RWPE1 (cell line): ENCODE measurements around the gene EPB41L2.

Experiments
- CTCF ChIA-PET: fragments of 350-600 bp; sonication (Branson Sonifier 250); formaldehyde crosslinking; extraction: SDS; loops from one replicate; lab custom pipeline; 2021; lab: Yijun Ruan, JAX
- POLR2A ChIA-PET: fragments of 400-600 bp; formaldehyde crosslinking; extraction: SDS; loops from one replicate; lab custom pipeline; 2020; ENCODE audit warnings: antibody characterized with exemption; ENCODE audit not compliant: low non-redundant PET; lab: Yijun Ruan, JAX
- DNase-seq: peaks from one replicate; pipeline ENCODE4 v3.0.0; 2012; ENCODE audit warnings: low spot score
- H3K27ac ChIP-seq: fragments of 450-650 bp; 2 replicates; pipeline ENCODE4 v1.5.1; 2017
- TF ChIP-seq, protein P1 (sequence below): fragments of 450-650 bp; conservative IDR thresholded peaks from 2 replicates; pipeline ENCODE4 v1.5.1; 2017; ENCODE audit warnings: low read depth, mild to moderate bottlenecking

EPB41L2 gene

DNA sequence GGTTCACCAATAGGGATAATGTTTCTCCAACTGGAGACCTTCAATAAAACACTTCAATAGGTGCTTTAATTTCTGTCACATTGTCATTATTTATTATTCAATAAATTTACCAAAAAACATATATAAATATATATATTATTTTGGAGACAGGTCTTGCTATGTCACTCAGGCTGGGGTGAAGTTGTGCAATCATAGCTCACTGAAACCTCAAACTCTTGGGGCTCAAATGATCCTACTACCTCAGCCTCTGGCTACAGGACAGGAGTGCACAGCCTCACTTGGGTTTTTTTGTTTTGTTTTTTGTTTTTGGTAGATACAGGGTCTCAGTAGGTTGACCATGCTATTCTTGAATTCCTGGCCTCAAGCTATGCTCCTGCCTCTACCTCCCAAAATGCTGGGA lies 226.0 kb downstream of the EPB41L2 start:
- POLR2A ChIA-PET: no interaction called here
- TF ChIP-seq, protein P1, sequence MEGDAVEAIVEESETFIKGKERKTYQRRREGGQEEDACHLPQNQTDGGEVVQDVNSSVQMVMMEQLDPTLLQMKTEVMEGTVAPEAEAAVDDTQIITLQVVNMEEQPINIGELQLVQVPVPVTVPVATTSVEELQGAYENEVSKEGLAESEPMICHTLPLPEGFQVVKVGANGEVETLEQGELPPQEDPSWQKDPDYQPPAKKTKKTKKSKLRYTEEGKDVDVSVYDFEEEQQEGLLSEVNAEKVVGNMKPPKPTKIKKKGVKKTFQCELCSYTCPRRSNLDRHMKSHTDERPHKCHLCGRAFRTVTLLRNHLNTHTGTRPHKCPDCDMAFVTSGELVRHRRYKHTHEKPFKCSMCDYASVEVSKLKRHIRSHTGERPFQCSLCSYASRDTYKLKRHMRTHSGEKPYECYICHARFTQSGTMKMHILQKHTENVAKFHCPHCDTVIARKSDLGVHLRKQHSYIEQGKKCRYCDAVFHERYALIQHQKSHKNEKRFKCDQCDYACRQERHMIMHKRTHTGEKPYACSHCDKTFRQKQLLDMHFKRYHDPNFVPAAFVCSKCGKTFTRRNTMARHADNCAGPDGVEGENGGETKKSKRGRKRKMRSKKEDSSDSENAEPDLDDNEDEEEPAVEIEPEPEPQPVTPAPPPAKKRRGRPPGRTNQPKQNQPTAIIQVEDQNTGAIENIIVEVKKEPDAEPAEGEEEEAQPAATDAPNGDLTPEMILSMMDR: no peak
- CTCF ChIA-PET: no interaction called here
- H3K27ac ChIP-seq: no peak overlapping the region
- no peak for DNase-seq

GRCh38 chr6:130836055-130836640 lies 226.9 kb downstream of the EPB41L2 start:
- TF ChIP-seq, protein P1: no peak
- DNase-seq: no peak
- no peak overlapping the region for H3K27ac ChIP-seq
- CTCF ChIA-PET: interaction anchor here (0.8 kb wide), 1 partner anchor 11 kb away, joined by 4 read pairs; no protein-coding TSS in a partner anchor
- POLR2A ChIA-PET: no interaction called here

DNA sequence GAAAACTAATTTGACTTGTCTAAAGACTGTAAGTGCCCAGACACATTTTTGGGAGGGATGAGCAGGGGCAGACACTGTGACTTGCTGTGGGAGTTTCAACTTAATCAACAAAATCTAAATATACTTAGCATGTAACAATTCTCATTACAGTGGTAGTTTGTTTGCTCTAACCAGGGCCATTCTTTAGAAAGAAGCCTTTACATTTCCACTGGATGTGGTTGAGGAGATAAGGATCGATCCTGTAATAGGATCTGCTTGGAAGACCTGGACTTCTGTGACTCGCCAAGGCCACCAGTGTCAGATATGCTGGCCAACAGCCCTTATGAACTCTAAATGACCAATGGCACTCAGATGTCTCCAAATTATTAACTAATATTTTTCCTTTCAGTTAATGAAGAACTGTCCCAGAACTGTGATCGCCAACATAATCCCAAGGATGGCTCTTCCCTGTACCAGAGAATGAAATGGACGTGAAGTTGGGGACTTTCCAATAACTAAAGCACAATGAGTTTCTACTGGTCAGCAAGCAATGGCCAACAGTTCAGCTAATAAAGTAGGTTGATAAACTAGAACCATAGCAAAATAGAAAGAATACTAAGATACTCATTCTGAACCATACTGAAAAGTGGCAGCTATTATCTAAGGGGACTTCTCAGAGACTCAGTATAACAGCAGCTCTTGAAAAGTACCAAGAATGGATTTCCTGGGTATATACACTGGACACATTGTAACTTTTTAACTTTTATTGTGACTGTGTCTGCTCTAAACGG lies 228.4 kb downstream of the EPB41L2 start:
- CTCF ChIA-PET: interaction anchor here (0.6 to 0.7 kb wide), 2 partner anchors 37 to 136 kb away, joined by 3 read pairs; no protein-coding TSS in a partner anchor
- DNase-seq: no peak
- TF ChIP-seq, protein P1: no peak
- H3K27ac ChIP-seq: no peak overlapping the region
- POLR2A ChIA-PET: no interaction called here

GRCh38 chr6:130833569-130833968 lies 229.5 kb downstream of the EPB41L2 start:
- ChIA-PET CTCF (interaction anchor here (0.5 to 0.7 kb wide), 2 partner anchors 38 to 1398 kb away, joined by 3 to 4 read pairs; no protein-coding TSS in a partner anchor), POLR2A (no interaction called here)
- DNase-seq: no peak
- TF ChIP-seq, protein P1: no peak
- H3K27ac ChIP-seq: no peak overlapping the region

DNA sequence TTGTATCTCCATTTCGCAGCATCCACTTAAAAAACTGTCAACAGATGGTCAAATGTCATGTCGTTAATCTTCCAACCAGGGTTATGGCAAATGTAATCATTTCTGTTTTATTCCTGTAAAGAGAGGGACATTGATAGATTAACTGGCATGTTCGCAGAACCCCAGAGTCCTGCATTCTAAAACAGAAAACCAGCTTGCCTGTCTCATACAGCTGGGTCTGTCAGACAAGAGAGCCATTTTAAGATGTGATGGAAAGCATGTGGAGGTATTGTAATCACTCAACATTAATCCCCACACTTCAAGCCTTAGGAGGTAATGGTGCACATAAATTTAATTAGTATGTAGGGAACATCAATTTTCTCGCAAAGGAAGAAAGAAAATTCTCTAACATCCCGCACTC lies 231.4 kb downstream of the EPB41L2 start:
- TF ChIP-seq, protein P1: no peak
- DNase-seq: no peak
- H3K27ac ChIP-seq: no peak overlapping the region
- ChIA-PET CTCF (interaction anchor here (0.7 kb wide), 1 partner anchor 20 kb away, joined by 3 read pairs; no protein-coding TSS in a partner anchor), POLR2A (no interaction called here)

- TF ChIP-seq, protein P1: no peak
- ChIA-PET CTCF (interaction anchor here (0.6 kb wide), 1 partner anchor 11 kb away, joined by 4 read pairs; no protein-coding TSS in a partner anchor), POLR2A (no interaction called here)
- no peak overlapping the region for H3K27ac ChIP-seq
- DNase-seq: no peak
Measured at GRCh38 chr6:130829333-130829910, 233.6 kb downstream of the EPB41L2 start.
